Stimulated activated CD8-positive, alpha-beta memory T cell treated with anti-CD3 and anti-CD28 coated beads, Interleukin-12 subunit alpha, Interleukin-12 subunit beta, amount 100 ng/mL, for 24 hours (primary cell): ENCODE data around the gene PRF1.

Source experiments
- DNase-seq: peaks from one replicate; pipeline ENCODE4 v3.0.0-alpha.2; 2020; ENCODE audit errors: extremely low read depth

The PRF1 gene

DNA sequence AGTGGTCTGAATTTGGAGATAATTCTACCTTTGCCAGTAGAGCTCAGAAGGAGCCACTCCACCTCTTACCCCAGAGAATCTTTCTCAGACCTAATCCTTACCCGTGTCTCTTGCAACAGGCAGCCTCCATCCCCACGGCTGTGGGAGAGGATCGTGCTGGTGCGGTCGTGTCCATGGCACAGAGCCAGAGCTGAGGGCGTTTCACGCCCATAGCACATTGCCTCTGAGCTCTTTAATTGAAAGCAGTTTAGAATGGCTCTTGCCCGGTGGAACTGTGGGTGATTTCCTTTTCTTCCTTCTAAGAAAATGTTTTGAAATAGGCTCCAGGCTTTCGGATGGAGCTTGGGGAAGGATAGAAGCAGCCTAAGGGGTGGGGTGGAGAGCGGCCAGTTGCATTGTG, 41.5 kb downstream of the PRF1 start:
- no peak for DNase-seq

DNA sequence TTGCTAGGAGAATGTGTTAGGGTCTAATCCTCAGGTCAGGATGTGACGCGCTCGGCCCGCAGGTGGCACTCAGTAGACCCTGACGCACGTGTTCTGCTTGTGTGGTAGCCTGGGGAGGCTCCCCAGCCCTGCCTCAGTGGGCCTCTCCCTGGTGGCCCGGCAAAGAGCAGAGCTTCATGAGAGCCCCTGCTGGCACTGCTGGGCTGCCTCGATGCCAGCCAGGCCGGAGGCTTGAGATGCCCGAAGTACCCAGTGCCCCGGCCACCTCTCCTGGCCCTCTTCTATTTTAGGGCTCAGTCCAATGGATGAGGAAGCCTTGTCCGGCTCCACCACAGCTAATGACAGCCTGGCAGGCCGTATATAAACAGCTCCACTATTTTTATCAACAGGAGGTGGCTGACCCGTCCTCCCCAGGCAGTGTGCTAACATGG, 42.0 kb downstream of the PRF1 start:
- no peak for DNase-seq

DNA sequence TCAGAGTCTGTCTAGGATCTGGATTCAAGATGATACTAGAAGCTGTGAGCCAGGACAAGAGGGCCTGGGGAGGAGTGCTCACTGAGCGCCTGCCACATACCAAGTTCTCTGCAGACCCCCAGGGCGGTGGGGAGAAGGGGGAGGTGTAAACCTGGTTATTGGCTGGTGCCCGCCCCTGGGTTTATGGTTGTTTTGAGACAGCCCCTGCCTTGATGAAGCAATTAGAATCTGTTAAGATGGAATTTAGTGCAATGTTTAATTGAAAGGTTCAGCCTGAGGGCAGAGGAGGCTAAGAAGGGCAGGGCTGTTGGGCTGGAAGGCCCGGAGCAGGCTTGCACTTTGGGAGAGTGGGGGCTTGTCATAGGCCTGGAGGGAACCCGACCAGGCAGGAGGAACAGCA, 42.7 kb downstream of the PRF1 start:
- DNase-seq: no peak

DNA sequence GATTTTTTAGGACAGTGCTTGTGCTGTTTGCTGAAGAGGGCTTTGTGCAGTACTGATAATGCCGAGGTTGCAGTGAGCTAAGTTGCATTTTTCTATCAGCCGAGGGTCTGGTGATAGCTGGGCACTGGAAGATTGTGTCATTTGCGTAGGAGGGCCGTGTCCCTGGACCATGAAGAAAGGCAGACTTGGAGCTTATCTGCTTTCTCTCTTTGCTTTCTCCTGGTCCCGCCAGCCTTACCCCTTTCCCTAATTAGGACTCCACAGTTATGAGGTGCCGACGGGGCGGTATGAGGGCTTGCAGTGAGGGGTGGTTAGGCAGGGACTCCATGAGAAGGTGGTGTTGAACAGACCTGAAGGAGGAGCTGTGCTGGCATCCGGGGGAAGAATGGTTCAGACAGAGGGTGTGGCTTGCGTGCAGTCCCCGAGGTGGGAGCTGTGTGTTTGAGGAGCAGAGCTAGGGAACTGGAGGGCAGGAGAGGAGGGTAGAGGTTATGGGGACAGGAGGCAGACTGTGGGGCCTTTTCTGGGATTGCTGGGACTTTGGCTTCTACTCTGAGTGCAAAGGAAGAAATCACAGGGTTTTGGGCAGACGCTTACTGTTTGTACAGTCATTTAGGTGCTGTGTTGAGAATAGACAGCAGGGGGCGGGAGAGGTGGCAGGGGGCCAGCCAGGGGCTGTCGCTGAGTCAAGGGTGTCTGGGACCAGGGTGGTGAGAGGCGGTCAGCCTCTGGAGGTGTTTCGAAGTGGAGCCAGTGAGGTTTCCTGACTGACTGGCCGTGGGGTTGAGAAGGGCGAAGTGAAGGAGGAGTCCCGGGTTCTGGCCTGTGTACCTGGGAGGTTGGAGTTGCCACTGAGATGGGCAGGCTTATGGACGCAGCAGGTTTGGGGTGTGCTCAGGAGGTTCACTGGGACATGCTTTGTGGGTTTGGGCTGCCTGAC, 43.4 kb downstream of the PRF1 start:
- peak; percentile 51 for DNase-seq

DNA sequence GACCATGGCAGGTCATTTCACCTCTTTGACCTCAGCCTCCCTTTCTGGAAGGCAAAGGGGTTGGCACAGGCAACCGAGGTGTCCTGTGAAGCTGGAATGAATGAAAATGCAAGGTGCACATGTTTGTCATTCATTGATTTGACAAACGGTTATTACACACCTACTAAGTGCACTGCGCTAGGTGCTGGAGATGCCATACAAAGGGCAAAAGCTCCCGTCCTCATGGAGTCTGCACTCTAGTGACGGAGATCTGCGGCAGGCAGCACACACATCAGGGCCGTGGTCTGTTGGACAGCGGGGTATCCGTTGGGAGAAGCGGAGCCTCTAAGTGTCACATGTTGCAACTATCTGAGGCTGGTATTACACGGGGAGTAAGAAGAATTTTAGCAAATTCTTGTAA, 44.2 kb downstream of the PRF1 start:
- no peak for DNase-seq

DNA sequence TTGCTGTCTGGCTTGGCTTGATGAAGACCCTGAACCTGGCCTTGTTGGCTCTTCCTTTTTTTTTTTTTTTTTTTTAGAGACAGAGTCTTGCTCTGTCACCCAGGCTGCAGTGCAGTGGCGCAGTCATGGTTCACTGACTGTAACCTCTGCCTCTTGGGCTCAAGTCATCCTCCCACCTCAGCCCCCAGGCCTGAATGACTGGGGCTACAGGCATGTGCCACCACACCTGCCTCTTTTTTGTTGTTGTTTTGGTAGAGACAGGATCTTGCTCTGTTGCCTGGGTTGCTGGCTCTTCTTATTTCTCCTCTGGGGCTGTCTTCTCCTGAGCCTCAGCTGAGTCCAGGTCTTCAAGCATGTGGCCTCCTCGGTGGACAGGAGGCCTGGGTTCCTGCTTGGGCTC, 44.7 kb downstream of the PRF1 start:
- DNase-seq: no peak

DNA sequence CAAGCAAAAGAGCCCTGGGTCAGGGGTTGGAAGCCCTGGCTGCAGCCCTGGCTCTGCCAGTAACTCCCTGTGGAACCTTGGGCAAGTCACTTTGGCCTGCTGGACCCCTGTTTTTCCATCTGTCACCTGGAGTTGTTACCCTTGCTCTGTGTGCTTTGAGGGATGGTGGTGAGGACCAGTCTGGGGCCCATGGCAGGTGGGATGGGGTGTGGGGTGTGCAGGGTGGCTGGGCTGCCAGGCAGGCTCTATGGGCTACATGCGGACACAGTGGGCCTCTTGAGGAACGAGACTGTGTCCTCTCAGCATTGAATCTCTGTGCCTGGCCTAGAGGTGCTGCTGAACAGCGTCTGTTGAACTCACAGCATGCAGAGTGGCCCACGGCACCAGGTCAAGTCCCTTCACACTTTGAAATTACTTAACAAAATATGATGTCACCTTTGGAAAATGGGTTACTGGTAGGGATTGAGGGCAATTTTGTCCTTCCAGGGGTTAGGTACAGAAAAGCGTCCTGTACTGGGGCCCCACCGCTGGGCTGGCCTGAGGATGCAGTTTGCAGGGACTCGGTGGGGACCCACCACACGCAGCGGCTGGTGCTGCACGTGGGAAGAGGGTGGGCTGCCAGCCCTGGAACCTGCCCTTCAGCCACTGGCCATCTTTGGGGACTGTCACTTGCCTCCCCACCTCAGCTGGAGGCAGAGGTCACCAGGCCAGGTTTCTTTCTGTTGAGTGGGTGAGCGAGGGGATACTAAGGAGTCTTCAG, 45.3 kb downstream of the PRF1 start:
- no peak for DNase-seq

DNA sequence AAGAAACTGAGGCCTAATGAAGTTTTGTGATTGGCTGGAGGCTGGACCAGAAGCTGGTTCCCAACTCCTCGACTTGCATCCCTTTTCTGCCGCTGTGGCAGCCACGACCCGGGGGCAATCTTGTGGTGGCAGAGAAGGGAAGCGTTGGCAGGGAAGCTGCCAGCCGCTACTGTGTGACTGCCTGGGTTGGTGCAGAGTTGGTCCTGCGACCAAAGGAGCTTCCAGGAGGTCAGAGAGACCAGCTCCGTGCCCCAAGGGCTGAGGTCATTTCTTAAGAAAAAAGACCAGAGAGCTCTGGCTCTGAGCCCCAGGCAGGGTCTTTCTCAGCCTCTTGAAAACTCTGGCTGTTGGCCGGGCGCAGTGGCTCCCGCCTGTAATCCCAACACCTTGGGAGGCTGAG, 47.2 kb downstream of the PRF1 start:
- no peak for DNase-seq

DNA sequence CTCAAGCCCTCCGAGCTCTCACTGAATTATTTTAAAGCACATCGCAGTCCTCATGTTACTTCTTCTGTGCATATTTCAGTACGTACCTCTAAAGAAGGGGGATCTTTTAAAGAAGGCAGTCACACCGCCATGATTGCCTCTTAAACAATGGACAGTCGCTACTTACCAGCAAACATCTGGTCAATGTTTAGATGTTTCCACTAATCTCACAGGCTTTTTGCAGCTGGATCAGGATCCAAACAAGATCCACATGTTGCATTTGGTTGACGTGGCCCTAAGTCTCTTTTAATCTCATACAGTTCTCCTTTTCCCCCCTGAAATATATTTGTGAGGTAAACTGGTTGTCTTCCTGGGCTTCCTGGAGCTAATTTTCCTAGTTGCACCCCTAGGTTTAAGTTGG, 50.0 kb downstream of the PRF1 start:
- no peak for DNase-seq

DNA sequence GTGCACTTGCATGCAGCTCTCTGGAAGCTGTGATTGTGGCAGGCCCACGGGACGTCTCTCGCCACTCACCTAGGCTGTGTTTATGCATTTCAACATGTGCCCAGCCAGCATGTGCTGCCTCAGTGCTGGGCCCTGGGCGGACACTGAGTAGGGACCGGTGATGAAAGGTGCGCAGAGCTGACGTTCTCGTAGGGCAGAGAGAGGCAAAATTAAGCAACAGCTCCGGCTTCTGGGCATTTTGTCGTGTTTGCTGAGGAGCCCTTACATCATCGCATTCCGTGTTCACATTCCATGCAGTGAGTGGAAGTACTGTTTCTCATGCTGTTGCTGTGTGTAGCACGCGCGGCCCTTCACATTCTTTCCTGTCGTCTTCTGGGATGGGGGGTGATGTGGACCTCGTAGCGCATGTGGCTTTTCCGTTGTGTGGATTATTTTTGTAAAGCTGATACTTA, 50.5 kb downstream of the PRF1 start:
- DNase-seq: no peak

DNA sequence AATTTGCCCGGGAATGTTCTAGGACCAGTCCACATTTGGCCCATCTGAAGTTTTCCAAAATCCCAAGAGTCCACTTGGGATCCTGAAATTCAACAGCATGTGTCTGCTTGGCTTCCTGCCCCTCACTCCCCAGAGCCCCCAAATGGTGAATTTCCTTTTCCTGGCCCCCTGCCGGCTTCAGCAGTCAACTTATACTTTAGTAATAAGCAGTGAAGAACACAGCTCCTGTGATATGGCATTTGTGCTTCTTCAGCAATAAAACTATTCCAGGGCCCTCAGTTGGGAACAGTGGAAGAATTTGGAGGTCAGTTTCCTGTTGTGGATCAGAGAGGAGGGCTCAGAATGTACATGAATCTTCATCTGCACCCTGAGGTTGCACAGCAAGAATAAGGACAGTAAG, 51.1 kb downstream of the PRF1 start:
- no peak for DNase-seq

DNA sequence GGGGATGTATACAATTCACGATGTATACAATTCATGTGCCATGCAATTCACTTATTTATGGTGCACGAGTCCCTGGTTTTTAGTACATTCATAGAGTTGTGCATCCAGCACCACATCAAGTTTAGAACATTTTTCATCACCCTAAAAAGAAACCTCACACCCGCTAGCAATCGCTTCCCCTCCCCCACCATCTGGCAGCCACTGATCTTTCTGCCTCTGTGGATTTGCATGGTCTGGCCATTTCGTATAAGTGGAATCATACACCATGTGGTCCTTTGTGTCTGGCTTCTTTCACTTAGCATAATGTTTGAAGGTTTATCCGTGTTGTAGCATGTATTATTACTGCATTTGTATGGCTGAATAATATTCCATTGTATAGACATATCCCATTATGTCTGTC, 52.1 kb downstream of the PRF1 start:
- DNase-seq: no peak

DNA sequence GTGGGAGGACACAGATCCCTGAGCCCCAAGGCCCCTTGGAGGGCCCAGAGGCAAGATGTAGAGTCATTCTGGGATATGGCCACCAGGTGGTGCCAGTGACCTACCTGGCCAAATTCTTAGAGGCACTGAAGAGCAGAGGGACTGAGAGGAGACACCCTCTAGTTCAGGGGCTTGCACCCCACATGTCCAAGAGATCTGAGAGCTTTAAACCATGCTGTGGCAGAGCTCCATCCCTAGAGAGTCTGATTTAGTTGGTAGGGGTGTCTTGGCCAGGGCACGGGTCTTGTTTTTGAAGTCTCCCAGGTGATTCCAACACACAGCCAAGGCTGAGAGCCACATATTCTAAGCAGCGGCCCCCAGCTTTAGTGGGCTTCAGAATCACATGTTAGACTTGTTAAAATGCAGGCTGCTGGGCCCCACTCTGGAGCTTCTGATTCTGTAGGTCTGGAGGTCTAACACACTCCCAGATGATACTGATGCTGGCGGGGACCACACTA, 52.5 kb downstream of the PRF1 start:
- no peak for DNase-seq

DNA sequence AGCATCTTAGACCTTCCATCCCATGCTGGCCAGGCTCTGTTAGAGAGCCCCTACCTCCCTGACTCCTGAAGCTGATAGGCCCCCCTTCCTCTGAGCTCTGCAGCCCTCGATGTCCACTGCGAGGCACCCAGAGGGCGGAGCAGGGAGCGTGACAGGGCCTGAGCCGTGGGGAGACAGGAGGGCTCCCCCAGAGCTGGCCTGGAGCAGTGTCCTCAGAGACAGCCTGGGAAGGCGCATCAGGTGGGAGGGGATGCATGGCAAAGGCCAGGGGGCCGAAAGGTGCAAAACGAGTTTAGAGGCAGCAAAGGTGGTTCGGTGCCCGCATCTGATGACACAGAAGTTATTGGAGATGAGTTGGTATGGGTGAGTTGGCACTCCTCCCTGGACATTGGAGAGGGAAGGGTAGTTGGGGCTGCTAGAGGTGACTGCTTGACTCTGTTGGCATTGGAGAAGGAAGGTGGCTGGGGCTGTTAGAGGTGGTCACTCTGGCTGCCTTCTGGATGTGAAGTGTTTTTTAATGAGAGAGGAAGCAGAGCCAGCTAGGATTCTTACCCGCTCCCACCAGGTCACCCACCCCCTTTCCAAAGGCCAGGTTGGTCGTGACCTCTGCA, 53.1 kb downstream of the PRF1 start:
- no peak for DNase-seq
